MV-4-11 (cell line): ENCODE measurements around the gene FBXO30.
A peak's percentile ranks its signal among the peaks of the same experiment; 100 is the strongest.

Experiments
- DNase-seq: peaks from one replicate; lab custom pipeline; 2025; lab: John Stamatoyannopoulos, UW

FBXO30 gene, protein sequence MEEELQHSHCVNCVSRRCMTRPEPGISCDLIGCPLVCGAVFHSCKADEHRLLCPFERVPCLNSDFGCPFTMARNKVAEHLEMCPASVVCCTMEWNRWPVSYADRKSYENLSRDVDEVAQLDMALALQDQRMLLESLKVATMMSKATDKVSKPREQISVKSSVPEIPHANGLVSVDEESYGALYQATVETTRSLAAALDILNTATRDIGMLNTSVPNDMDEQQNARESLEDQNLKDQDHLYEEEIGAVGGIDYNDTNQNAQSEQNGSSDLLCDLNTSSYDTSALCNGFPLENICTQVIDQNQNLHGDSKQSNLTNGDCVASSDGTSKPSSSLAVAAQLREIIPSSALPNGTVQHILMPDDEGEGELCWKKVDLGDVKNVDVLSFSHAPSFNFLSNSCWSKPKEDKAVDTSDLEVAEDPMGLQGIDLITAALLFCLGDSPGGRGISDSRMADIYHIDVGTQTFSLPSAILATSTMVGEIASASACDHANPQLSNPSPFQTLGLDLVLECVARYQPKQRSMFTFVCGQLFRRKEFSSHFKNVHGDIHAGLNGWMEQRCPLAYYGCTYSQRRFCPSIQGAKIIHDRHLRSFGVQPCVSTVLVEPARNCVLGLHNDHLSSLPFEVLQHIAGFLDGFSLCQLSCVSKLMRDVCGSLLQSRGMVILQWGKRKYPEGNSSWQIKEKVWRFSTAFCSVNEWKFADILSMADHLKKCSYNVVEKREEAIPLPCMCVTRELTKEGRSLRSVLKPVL

DNA sequence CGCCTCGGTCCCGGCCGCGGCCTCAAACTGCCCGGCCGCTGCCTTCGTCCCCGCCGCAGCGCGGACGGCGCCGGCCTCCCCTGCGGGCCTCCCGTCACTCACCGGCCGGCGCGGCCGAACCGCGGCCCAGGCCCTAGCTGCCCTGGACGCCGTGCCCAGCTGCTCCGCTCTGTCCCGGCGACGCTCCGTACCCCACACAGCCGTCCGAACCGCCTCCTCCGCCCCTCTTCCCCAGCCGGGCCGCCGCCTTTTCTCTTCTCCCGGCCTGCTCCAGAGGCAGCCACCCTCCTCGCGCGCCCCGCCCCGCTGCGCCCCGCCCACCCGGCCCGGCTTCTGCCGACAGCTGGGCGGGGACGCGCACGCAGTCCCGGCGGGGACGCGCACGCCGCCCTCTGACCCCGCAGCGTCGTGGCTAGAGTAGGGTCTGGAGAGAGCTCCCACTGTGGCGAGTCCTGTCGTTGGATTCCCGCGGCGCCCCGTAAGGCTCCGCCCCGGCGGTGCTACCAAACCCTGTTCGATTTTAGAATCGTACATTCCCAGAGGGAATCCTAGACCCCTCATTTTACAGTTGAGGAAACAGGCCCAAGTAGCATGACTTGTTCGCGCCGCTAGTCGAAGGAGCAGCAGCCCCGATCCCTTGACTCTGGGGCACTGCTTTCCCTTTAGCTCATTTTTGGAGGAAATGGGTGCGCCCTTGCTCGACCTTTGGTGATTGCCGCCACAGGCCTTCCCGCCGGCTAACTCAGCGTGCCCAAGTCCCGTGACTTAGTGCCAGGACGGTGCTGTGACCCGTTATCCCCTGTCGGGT, at the start of gene FBXO30:
Gene FBXO30, minus strand, starts transcription at position 295 of the 808 bp plus-strand sequence. CDS start 8,390 bp downstream, outside the sequence.
- DNase-seq = peak; percentile 85

DNA sequence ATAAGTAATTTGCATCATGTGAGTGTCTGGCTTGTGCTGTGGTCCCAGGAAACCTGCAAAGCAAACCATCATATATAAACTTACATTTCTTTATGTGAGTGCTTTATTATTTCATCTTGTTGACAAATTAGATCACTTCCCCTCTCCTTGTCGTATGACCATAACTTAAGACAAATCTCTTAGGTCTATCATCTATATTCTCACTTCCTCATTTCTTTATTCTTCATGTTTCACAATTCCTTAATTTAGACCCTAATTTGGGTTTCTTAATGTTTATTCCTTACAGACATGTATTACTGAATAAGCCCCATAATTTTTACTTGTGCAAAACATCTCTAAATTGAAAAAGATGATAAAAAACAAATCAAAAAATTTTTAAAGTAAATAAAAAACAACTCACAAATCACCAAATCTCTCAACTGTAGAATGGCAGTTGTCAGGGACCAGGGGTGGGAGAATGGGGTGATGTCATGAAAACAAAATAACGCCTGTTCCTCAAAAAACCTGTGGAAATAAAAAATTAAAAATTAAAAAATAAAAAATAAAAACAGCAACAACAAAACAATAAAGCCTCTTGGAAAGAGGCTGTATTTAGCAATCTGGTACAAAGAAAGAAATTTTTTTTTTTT, 49.5 kb upstream of the FBXO30 start:
- DNase-seq = peak; percentile 89

DNA sequence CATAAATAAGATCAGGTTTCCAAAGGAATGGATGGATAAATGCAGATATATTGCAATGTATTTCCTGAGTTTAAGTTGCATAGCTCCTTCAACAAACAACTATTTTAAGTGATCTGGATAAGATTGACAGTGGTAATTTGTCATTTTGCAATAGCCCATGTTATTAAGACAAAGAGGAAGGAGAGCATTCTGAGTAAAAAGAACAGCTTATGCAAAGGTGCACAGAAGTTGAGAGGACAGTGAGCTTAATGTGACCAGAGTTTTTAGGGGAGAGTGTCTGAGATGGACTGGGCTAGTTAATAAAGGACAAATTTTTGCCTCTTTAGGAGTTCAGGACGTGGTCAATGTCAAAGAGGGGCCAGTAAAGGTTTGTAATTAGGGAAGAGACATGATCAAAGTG, 48.8 kb upstream of the FBXO30 start:
- DNase-seq = peak; percentile 54

DNA sequence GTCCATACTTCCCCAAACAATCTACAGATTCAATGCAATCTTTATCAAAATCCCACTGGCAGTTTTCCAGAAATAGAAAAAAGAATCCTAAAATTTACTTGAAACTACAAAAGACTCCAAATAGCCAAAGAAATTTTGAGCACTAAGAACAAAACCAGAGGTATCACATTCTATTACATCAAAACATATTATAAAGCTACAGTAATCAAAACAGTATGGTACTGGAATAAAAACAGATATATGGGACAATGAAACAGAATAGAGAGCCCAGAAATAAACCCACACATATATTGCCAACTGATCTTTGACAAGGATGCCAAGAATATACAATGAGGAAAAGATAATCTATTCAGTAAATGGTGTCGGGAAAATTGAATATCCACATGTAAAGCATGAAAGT, 46.0 kb upstream of the FBXO30 start:
- no peak for DNase-seq

DNA sequence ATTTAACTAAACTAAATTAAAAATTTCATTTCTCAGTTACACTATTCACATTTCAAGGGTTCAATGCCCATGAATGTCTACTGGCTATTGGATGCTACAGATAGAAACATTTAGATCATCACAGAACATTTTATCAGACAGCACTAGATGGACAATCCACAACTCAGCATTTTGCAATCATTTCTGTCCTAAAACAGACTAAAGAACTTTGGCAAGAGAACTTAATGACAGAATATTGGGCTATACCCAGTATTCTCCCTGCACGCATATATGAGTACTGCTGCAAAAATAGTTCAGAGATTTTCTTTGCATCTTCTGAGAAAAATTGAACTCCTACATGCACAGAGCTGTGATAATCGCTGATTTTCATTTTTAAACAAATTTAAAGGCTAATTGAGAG, 36.1 kb upstream of the FBXO30 start:
- DNase-seq = no peak

DNA sequence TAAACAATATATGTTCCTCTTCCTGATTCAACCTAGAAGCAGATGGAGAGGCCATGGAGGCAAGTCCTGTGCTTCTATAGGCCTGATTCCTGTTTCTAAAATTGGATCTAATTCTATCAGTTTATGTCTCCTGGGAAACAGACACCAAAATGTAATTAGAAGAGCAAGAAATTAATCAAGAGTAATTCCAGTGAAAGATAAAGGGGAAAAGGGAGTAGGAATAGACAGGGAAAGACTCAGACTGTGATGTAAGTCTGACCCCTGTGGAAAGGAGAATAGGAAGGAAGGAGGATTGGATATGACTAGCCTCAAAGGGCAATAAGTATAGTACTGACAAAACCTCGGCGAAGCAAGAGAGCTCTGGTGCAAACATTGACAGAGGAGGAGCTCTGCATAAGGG, 33.9 kb upstream of the FBXO30 start:
- no peak for DNase-seq

DNA sequence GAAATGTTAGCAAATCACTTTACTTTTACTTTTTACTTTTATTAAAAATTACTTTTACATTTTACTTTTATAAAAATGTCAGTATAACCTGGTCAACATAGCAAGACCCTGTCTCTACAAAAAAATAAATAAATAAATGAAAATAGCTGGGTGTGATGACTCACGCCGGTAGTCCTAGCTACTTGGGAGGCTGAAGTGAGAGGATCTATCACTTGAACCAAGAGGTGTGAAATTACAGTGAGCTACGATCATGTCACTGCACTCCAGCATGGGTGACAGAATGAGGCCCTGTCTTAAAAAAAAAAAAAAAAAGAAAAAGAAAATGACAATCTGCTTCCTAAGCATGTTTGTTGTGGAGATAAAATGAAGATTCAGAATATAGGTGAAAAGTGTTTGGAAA, 31.0 kb upstream of the FBXO30 start:
- no peak for DNase-seq

DNA sequence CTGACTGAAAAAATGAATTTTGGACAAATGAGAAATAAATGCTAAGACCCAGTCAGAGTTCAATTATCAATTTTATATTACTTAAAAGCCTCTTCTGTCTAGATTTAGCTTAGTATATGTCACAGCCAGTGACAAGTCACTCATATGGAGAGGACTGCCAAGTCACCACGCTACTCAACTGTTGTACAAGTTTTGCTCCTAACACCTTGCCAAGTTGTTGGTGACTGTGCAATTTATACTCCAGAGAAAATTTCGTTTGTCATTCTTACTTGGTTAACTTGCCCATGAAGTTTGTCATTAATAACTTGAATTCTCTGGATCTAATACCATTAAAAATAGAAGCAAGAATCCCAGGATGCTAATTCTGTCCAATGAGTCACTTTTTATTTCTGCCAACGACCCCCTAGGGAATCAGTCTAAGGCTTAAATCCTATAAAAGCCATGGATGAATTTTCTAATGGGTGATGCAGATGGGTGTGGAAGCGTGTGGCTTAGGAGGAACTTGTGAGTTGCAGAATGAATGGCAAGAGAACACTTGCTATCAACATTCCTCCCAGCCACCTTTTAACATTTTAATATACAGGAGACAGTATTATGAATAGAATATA, 30.4 kb upstream of the FBXO30 start:
- no peak for DNase-seq

DNA sequence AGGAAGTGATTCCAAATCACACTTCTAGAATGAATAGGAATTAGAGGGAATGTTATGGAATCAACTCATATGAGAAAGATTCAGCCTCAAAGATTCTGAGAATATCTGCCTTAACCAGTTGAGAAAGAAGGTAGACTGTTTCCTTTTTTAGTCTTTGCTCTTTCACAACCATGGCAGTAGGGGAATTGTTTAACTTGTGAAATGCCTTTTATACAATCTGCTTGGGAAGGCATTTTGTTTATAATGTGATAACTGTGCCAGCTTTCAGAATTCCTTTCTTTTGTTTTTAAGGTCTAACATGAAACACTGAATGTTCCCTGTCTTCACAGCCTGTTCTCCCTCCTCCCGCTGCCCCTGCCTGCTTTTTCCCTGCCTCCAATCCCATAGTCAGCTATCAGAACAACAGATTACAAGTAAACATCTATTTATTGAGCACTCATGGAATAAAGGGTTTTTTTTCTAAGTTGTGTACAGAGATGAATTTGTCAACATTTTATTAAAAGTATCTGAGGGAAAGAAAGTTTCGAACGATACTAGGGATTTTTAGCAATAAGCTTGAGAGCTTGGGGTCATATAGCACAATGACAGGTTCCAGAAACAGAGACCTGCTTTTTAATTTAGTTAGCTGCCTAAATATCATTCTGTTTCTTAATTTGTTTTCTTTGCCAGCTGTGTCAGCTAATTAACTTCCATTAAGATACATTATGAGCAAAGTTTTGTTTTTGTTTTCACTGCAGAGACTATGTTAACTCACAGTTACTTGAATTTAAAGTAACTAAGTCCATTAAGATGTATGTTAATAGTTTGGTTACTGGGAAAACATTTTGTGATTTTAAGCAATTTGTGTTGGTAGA, 28.3 kb upstream of the FBXO30 start:
- peak; percentile 23 for DNase-seq

DNA sequence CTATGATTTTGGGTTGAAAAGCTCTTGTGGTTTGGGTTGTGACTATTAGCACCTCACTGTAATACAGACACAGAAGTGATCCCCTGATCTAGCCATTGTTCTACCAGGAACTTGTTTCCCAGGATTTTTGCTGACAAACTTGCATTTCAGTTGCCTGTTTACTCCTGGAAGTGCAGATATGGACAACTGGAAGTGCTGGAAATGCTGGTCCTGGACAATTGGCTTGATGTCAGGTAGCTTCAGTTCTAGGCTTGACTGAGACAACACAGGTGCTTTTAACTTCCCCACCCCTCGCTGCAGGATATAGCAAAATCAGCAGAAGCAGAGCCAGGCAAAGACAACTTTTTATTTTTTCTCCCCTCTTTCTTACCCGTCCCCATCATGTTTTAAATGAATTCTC, 27.1 kb upstream of the FBXO30 start:
- no peak for DNase-seq

DNA sequence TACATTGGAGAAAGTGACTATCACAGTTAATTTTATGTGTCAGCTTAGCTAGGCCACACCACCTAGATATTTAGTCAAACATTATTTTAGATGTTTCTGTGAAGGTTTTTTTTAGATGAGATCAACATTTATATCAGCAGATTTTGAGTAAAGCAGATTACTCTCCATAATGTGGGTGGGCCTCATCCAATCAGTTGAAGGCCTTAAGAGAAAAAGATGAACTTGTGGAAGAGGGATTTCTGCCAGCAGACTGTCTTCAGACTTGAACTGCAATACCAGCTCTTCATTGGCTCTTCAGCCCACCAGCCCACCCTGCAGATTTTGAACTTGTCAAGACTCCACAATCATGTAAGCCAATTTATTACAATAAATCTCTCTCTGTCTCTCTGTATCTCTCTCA, 25.1 kb upstream of the FBXO30 start:
- DNase-seq = no peak

DNA sequence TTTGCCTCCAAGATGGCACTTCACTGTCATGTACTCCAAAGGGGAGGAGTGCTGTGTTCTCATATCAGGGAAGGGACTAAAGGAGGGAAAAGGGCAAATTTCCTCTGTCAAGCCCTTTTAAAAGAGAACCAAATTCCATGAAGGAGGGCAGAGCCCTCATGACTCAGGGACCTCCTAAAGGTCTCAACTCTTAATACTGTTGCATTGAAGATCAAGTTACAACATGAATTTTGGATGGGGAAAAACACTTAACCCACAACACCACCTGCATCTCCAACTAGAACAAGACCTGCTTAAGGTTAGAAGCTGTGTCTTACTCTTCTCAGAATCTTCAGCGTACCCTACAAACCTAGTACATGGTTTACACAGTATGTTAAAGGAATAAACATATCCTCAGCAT, 23.7 kb upstream of the FBXO30 start:
- no peak for DNase-seq

DNA sequence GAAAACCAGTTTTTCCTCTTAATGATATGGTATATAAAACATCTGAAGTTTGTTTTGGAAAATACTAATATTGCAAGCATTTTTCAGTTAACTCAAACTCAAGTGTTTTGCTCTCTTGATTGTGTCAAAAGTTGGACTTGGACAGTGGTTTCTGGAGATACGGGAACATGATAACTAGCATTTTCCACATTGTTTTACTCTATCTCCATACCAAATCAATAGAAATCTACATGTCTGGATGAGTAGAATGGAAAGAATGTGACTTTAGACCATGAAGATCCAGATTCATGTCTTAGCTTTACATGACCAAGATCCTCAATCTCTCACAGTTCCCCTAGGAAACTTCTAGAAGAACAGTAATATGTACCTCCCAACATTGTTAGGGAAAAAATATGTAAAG, 22.2 kb upstream of the FBXO30 start:
- no peak for DNase-seq

DNA sequence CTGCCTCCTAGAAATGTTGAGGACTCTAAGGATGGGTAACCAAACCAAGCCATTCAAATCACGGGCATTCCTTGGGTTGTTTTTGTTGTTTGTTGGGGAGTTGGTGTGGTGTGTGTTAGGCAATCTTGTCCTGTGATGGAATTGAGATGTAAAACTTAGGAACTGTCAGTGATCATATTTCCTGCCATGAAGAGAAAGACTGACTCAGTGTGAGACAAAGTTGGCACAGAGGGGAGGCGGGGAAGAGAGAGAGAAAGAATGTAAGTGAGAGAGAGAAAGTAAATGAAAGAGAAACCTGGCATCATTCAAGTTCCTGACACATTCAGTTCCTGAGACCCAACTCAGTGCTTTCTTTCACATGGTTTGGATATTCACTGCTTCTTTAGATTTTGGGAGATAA, 21.6 kb upstream of the FBXO30 start:
- peak; percentile 29 for DNase-seq

DNA sequence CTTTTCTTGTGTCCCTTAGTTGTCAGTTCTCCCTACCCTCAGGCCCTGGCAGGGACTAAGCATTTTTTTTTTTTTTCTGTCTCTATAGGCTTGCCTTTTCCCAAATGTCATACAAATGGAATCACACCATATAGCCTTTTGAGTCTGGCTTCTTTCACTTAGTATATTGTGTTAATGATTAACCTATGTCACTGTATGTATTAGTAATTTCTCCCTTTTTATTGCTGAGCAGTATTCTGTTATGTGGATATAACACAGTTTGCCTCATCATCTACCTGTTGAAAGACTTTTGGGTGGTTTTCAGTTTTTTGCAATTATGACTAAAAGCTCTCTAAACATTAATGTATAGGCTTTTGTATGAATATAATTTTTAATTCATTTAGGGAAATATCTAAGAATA, 16.0 kb upstream of the FBXO30 start:
- DNase-seq = no peak

DNA sequence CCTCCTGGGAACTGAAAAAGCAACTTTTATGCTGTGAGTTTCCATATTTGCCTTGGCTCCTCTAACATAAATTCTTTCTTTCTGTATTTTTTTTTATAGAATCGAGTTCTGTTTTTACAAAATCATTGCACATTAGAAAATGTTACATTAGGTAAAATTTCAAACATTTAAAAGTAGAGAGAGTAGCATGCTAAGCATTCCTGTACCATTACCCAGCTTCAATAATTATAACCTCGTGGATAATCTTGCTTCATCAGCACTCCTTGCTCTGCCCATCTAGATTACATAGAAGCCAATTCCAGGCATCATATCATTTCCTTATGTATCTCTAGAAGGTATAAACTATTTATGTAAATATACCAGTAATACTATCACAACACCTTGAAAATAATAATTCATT, 15.4 kb upstream of the FBXO30 start:
- no peak for DNase-seq

DNA sequence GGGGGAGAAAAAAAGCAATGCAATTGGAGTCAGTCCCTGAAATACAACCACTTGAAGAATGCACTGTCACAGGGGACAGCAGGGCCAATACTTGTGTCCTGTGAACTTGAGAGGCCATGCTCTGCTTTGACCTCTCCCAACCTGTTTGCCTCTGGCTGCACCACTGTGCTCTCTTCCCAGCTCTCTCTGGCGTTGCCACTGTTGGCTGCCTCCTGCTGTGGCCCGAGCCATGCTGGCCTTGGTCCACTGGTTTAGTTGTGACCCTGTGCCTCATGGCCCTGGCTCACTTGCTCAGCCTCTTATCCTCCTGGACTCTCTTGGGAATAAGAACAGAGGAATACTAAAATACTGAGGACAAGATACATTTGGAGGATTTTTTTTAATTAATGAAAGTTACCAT, 14.5 kb upstream of the FBXO30 start:
- no peak for DNase-seq

DNA sequence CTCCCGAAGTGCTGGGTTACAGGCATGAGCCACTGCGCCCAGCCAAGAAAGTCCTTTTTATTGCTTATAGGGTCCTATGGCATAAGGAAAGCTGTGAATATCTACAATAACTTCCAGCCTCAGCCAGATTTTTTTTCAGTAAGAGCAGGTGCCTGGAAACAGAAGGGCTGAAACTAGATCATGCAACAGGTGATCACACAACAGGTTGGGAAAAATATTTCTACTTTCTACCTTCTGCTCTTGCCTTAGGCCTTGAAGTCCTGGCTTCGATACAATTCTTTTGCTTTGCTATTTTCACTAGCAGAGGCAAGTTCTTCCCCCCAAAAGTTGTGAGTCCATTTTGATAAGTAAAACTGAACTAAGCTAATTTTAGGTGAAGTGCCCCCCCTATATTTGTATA, 9.7 kb upstream of the FBXO30 start:
- no peak for DNase-seq

DNA sequence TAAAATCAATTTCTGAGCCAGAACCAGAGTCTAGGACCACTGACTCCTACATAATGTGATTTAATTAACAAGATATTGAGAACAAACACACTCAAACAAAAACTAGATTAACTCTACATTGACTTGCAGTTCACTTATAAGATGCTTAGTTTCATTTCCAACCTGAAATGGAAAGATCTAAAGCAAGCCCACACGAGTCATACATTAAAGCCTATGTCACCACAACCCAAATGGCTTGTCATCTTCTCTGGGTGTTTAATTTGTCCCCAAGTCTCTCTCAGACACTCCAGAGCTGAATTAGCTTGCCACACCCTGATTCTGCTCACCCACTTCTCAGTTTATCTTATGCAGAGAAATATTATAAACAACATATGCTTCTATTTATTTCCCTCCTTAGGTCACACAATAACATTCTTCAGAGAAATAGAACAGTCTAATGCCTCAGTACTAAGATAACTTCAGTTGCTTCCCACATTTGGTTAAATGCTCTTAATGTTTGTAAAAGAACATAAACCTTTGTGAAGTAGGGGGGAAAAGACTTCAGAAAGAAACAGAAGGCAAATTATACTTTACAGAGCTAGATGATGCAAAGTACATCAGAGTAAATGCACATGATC, 8.8 kb upstream of the FBXO30 start:
- peak; percentile 7 for DNase-seq

DNA sequence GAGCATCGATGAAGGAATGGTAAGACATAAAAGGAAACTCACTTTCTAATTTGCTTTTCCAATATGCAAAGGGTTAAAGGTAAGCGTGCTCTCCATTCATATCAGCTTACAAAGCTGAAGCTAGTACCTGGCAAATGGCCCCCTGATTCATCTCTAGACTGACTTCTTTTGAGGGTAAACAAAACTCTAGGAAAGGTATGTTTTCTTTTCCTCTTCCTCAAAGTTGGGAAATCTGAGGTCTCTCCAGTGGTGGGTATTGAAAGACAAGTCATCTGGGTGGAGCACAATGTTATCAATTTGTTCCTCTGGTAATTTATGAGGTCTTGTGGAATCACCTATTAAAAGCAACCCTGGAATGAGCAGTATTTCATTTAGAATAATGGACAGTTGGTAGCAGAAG, 7.9 kb upstream of the FBXO30 start:
- DNase-seq = no peak
